H1 (cell line): ENCODE results near the gene DACT1. TPM values are rescaled to one million over a fixed set of nuclear protein-coding genes. Genes with fewer than 3 reads are reported as not detected.

Experiments used
- BRCA1 ChIP-seq: IDR thresholded peaks from 2 replicates; pipeline ENCODE4 v1.6.1; 2012; ENCODE audit warnings: low read depth, low read length, improper control_type of control experiment
- CHD1 ChIP-seq: IDR thresholded peaks from 2 replicates; pipeline ENCODE4 v1.6.1; 2012; ENCODE audit warnings: low read depth, low read length, improper control_type of control experiment
- CHD7 ChIP-seq: fragments of 300-600 bp; sonication (generic); IDR thresholded peaks from 2 replicates; pipeline ENCODE4 v1.7.1; 2012; ENCODE audit warnings: low read length, moderate library complexity, mild to moderate bottlenecking, inconsistent platforms; ENCODE audit not compliant: insufficient replicate concordance
- GABPA ChIP-seq: IDR thresholded peaks from 2 replicates; pipeline ENCODE4 v1.6.1; 2011; ENCODE audit warnings: mild to moderate bottlenecking, low read length, moderate library complexity, borderline replicate concordance; ENCODE audit not compliant: insufficient read depth
- GTF2F1 ChIP-seq: IDR thresholded peaks from 2 replicates; pipeline ENCODE4 v1.6.1; 2012; ENCODE audit warnings: low read depth, low read length, improper control_type of control experiment, borderline replicate concordance
- YY1 ChIP-seq: IDR thresholded peaks from 2 replicates; pipeline ENCODE4 v1.6.1; 2011; ENCODE audit warnings: low read depth, mild to moderate bottlenecking, low read length
- polyA plus RNA-seq, 7 experiments: library from polyadenylated mRNA; depleted of rRNA in 3 of 7; stranded (reverse) in 5 of 7; unstranded in 2 of 7; fragments of >200 nt in 5 of 7; fragments of 200-250 nt in 2 of 7; gene quantifications; 1 replicate in 5 of 7; 2 replicates in 1 of 7; 4 replicates in 1 of 7; pipeline versions ENCODE4 v1.2.1 to v1.2.3, GENCODE V29; 2011 to 2013; ENCODE audit warnings: missing spikeins in 2 of 7, mixed read lengths in 2 of 7
- total RNA-seq: library from RNA; stranded (reverse); fragmentation: NEBNext Ultra II Directional; extraction: Animal tissue kit (Norgen Biotek cat#: 25700); gene quantifications from 2 replicates; pipeline ENCODE4 v1.2.1, GENCODE V29; 2021

DACT1 gene
- total and polyA plus RNA-seq, 2 of the 8 experiments (the other 6 are each of a cell fraction or from before 2014, with no cell fraction given), result 3.2 to 29.8 TPM

- TF ChIP-seq CHD7 (no peak), YY1 (no peak), GABPA (no peak), CHD1 (no peak), BRCA1 (no peak), GTF2F1 (no peak)
Observed at GRCh38 chr14:58640959-58641358, 3.2 kb downstream of the DACT1 start (continued).
